NK-92 (cell line): Measurements from ENCODE around the gene SMIM24.
"Not testable (repeated sequence)": the region's sequence is repeated elsewhere in the genome, so short reads cannot be mapped to it uniquely, and the experiment has no call there.

Experiments used
- DNase-seq: peaks from one replicate; lab custom pipeline; 2025; ENCODE audit not compliant: unreplicated experiment; lab: John Stamatoyannopoulos, UW

Gene SMIM24

DNA sequence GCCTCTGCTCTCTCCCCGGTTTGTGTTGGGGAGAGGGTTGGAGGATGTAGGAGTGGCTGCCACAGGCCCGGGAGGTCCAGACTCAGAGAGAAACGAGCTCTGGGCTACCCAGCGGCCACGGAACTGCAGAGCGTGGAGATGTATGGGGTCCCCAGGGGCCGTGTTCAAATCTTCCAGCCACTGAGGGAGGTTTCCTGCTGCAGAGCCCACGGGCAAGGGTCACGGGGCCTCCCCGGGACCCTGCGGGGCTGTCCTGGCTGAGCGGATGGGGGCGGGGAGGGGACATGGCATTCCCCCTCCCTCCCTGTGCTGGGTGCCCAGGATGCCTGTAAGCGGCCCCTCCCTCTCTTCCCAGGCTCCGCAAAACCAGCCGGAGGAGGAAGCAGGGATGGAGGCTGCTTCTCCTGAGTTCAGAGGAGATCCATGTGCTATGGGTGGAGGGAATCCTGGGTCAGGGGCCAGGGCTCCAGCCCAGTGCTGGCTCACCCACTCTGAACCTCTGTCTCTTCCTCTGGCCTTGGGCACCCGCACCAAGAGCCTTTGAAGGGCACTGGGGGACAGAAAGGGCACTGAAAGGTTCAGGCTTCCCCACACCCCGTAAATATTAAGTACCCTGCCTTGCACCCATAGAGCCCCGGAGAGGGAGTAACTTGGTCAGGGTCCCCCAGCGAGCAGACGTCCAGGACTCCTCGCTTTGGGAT, 22.6 kb downstream of the SMIM24 start:
- DNase-seq, result no peak

DNA sequence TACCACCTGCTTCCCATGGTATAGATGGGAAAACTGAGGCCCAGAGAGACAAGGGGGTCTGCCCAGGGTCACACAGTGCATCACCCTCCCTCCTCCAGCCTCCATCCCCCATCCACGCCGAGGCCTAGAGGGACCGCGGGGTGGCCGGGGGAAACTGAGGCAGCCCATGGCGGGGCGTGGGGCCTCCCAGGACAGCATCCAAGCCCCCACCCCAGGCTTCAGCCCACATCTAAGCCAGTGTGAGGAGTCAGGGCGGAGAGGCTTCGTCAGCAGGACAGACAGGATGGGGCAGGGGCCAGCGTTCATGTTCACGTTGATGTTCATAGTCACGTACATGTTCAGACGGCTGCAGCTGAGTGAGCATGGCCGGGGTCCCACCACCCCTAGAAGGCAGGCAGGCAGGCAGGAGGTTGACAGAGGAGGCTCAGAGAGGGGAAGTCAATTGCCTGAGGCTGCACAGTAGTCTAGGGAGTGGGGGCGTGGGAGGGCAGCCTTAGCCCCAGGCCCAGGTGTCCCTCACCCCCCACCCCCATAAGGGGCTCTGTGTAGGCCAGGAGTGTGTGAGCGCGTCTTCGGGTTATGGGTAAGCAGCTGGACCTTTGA, 23.3 kb downstream of the SMIM24 start:
- no peak for DNase-seq

DNA sequence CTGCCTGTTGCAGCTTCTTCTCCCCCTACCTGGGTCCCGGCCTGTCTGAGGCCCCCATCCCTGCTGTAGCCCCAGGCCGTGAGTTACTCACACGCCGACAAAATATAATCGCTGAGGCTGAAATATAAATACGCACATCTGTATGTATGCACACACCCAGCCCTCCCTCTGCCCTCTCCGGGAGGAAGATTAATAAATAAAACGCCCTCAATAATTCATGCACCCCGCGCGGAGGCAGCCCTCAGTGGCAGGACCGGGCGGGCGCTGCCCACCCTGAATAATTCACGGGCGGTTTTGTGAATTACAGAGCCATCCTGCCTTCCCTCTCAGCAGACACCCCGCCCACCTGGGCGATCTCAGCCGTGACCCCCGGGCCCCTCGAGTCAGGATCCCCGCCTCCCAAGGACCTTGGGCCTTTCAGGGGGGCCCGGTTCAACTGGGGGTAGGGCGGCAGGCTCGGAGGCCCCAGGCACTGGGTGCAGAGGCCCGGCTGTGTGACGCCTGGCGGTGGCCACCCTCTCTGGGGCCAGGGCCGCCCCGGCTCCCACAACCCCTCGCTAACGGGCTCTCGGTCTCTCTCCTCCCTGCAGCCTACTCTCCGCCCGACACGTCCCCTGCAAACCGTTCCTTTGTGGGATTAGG, 24.2 kb downstream of the SMIM24 start:
- no peak for DNase-seq

DNA sequence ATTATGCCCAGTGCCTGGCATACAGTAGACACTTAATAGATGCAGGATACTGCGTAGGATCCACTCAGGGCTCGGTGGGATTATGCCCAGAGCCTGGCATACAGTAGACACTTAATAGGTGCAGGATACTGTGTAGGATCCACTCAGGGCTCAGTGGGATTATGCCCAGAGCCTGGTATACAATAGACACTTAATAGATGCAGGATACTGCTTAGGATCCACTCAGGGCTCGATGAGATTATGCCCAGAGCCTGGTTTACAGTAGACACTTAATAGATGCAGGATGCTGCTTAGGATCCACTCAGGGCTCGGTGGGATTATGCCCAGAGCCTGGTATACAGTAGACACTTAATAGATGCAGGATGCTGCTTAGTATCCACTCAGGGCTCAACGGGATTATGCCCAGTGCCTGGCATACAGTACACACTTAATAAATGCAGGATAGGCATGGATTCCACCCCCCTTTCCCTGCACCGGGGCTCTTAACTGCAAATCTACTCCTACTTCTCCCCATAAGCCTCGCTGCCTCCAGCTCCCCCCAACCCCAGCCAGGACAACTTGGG, 24.9 kb downstream of the SMIM24 start:
- DNase-seq, result no peak

DNA sequence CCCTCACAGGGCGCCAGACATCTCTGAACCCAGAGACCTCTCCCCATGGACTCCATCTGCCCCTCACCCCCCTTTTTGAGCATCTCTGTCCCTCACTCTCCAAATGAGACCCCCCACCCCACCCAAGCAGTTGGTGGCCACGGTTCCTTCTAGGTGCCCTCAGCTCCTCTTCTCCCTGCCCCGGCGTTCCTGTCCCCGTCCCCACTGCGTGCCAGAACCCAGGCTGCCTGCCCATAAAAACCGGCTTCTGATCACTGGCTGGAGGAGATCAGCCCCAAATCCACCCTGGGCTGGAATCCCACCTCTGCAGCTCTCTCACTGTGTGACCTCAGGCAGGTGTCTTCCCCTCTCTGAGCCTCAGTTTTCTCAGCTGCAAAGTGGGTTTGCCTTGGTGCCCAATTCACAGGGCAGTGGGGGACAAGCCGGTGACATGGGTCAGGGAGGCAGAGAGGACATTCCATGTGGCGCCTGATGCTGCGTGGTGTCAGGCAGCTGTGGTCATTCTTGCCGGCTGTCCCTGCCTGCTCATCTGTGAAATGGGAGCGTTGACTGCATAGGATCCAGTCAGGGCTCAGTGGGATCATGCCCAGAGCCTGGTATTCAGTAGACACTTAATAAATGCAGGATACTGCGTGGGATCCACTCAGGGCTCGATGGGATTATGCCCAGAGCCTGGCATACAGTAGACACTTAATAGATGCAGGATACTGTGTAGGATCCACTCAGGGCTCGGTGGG, 25.5 kb downstream of the SMIM24 start:
- DNase-seq, result no peak

DNA sequence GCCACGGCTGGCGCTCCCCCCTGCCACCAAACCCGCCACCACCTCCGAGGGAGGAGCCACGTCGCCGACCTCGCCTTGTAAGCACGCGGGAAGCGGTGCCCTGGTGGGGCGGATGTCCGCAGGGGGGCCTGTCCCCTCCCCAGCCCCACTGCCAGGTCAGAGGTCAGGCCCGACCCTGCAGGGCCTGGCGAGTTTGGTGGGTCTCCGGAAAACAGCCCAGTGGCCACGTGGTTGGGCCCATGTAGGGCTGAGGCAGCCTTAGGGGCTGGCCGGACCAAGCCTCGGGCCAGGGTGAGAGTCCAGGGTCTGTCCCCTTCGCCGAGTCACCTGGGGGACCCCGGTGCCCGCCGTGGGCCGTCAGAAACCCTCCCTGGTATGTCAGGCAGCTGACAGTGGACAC, 26.5 kb downstream of the SMIM24 start:
- no peak for DNase-seq

DNA sequence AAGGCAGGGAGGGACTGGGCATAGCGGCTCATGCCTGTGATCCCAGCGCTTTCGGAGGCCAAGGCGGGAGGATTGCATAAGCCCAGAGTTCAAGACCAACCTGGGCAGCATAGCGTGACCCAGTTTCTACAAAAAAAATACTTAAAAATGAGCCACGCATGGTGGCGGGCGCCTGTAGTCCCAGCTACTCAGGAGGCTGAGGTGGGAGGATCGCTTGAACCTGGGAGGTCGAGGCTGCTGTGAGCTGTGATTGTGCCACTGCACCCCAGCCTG, 27.4 kb downstream of the SMIM24 start:
- DNase-seq, result not testable (repeated sequence)

DNA sequence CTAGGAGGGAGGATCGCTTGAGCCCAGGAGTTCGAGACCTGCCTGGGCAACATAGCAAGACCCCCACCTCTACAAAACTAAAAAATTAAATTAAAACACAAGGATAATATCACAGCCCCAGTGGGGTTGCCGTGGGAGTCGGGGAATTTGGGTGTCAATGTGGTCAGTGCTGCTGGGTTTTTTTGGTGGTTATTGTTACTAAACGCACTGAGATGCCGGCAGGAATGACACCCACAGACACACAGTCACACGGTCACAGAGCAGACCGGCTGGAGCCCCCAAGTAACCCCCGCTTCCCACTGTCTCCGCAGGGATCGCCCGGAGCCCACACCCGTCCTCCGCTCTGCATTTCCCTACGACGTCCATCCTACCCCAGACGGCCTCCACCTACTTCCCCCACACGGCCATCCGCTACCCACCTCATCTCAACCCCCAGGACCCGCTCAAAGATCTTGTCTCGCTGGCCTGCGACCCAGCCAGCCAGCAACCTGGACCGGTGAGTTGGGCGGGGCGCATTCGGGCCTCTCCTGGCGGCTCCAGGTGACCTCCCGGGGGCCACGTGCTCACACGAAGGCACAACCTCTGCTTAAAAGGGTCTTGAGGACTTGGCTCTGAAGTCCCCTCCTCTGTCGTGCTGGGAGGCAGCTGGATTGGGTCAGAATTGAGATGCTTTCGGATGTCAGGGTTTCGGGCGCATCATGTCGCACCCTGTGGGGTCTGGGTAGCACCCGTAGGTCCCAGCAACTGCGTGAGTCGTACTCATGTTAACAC, 28.0 kb downstream of the SMIM24 start:
- DNase-seq, result no peak

DNA sequence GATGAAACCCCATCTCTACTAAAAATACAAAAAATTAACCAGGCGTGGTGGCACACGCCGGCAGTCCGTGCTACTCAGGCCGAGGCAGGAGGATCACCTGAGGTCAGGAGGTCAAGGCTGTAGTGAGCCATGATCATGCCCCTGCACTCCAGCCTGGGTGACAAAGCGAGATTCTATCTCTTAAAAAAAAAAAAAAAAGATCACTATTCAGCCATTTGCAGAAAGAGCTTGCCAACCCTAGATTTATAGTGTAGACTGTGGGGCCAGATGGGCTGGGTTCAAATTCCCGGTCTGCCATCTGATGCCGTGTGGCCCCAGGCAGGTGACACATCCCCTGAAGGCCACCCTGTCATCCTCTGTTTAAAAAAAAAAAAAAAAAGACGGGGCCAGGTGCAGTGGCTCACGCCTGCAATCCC, 28.9 kb downstream of the SMIM24 start:
- DNase-seq, result no peak

DNA sequence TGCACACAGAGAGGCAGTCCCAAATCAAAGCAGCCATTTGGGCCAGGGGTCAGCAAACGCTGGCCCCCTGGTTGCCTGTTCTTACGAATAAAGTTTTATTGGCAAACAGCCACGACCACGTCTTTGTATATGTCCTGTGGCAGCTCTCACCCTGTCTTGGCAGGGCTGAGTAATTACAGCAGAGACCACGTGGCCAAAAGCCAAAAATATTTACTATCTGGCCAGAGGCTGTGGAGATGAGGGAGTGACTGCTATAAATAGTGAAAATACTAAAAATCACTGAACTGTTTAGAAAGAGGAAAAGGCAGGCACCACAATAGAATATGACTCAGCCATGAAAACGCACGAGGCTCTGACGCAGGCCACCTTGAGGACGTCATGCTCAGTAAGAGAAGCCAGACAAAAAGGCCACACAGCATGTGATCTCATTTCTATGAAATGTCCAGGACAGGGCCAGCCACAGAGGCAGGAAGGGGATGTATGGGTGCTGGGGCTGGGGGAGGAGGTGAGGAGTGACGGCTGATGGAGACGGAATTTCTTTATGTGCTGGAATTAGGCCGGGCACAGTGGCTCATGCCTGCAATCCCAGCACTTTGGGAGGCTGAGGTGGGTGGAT, 29.4 kb downstream of the SMIM24 start:
- DNase-seq, result no peak

DNA sequence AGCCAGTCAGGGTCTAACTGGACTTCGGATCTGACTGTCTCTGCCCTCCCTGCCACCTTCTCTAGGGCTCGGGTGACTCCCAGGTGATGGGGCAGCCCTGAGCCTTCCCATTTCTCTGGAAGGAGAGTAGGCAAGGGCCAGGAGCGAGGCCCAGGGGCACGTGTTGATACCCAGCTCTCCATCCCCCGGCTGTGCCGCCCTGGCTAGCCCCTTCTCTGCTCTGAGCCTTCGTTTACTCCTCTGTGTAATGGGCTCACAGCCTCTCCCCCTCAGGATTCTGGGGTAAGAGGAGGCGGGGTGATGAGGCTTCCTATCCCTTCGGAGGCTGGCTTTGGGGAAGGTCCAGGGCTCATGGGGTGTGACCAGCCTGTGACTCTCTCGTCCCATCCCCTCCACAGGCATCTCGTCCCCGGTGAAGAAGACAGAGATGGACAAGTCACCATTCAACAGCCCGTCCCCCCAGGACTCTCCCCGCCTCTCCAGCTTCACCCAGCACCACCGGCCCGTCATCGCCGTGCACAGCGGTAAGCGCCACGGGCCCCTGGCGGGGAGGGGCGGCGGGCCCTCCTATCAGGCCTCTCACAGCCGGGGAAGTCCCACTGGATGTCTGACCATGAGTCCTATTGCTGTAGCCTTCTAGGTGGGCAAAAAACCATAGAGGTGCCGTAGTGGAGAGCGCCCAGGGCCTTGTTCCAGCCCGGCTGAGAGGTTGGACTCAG, 31.6 kb downstream of the SMIM24 start:
- DNase-seq, result no peak

DNA sequence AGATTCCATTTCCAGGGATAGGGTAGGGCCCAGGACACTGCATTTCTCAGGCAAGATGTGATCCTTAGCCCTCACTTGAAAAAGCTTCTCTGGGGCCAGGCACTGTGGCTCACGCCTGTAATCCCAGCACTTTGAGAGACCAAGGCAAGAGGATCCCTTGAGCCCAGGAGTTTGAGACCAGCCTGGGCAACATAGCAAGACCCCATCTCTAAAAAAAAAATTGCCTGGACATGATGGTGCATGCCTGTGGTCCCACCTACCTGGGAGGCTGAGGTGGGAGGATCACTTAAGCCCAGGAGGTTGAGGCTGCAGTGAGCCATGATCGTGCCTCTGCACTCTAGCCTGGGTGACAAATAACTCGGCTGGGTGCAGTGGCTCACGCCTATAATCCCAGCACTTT, 33.7 kb downstream of the SMIM24 start:
- not testable (repeated sequence) for DNase-seq

DNA sequence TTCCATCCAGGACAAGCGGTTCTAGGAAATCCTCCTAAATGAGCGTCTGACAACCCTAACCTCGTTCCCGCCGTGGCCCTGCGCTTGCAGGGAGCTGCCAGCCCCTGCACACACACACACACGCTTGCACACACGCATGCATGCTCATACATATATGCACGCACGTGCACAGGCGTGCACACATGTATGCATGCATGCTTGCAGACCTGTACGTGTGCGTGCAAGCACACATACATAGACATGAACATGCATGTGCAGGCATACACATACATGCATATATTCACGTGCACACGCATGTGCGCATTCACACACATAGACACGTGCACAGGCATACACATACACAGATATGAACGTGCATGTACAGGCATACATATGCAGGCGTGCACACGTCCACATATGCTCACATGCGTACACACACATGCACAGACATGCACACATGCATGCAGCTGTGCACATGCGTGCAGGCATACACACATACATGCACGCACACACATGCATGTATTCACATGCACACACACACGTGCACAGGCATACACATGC, 35.6 kb downstream of the SMIM24 start:
- no peak for DNase-seq

DNA sequence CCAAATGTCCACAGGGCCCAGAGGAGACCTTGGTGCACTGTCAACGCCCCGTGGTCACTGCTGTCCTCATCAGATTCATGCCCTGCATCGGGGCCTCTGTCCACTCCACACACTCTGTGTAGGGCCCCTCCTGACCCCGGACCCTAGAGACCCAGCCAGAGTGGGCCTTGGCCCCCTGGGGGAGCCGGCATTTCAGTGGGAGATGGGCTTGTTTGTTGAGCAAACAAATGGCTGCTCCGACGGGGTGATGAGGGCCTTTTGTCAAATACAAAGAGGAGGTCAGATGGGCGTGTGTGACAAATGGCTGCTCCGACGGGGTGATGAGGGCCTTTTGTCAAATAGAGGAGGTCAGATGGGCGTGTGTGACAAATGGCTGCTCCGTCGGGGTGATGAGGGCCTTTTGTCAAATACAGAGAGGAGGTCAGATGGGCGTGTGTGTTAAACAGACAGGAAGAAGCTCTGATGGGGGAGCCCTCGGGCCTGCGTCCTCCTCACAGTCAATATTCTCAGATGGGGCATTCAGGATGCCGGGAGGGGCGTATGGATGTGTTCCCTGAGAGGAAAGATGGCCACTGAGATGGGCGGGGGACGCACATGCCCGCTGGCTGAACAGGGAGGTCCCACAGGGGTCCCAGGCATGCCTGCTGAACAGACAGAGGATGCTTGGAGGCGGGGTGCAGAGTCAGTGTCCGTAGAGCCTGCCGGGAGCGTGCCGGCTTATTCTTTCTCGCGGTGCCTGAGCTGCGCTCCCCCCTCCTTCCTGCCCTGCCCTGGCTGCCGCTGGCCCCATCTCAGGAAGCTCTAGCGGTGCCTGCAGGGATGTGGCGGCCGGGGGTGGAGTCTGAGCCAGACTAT, 36.3 kb downstream of the SMIM24 start:
- DNase-seq, result no peak

DNA sequence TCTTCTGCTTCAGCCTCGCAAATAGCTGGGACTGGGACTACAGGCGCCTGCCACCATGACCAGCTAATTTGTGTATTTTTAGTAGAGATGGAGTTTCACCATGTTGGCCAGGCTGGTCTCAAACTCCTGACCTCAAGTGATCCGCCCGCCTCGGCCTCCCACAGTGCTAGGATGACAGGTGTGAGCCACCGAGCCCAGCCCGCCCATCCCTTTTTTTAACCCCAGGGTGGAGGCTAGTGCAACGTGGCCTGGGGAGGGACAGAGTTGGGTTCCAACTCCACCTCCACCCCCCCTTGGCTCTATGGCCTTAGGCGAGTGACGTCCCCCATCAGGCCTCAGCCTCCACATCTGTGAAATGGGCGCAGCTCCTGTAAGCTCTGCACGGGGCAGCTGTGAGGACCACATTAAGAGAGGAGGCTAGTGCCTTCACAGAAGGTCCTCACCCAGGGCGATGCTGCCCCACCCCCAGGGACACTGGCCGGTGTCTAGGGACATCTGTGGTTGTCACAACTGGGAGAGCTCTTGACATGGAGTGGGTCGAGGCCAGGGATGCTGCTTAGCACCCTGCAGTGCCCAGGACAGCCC, 37.7 kb downstream of the SMIM24 start:
- DNase-seq, result no peak

DNA sequence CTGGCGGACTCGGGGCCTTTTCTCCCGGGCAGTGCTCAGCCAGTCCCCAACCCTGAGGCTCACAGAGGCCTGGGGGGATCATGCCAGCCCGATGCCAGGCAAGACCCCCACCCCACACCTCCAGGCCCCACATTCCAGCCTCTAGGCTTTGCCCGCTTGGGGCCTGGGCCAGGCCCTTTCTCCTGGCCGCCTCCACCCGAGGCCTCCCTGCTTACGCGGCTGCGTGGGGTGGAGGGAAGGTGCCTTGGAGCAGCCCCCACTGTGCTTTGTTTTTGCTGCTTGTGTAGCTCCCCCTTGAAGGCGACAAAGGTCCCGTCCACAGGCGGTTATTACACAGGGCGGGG, 38.4 kb downstream of the SMIM24 start:
- DNase-seq, result no peak

DNA sequence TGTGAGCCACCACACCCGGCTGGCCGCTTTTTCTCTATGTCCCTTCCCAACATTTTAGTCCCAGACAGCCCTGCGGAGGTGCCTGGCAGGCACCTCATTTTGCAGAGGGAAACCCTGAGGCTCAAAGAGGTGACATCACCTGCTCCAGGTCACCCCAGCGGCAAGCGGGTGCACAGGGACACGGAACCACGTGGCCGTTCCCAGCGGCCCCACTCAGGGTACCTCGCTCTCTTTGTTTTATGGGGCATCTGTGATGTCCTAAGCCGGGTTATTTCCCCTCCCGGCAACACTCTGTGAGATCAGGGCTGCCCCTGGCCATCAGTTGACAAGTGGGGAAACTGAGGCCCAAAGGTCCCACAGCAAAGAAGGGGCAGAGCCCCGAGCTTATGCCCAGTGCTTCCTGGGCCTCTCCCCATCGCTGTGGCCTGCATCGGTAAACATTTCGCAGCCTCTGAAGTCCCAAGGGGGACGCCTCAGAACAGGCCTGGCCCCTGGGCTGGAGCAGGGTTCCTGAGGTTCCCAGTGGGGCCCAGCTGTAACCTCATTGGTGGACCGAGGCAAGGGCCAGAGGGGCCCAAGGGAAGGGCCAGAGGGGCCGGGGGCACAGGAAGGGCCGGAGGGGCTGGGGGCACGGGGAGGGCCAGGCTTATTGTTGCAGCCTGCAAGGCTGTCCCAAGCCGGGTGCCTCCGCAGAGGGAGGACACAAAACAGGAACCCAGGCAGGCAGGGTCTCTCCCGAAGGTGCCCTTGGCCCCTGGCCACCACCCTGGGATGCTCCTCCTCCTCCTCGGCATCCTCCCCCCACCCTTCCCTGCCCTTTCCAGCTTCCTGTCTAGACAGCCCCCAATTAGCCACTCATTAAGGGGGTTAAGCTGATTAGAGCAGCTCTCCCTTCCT, 39.0 kb downstream of the SMIM24 start:
- DNase-seq, result no peak
